Smooth muscle cell (in vitro differentiated cells): ENCODE results near the gene SLC25A53. TPM values are rescaled to one million over a fixed set of nuclear protein-coding genes. Genes with fewer than 3 reads are reported as not detected.
A peak's percentile ranks its signal among the peaks of the same experiment; 100 is the strongest.

Source experiments
- DNase-seq: peaks from one replicate; lab custom pipeline; 2025; ENCODE audit not compliant: unreplicated experiment; lab: John Stamatoyannopoulos, UW
- H2AFZ ChIP-seq: fragments of 200-600 bp; sonication (generic); 2 replicates; pipeline ENCODE4 v1.6.0; 2016; ENCODE audit warnings: antibody characterized with exemption, low read depth, mild to moderate bottlenecking
- H3F3A ChIP-seq: fragments of 200-600 bp; sonication (generic); 2 replicates; pipeline ENCODE4 v1.6.0; 2017; ENCODE audit warnings: antibody characterized with exemption, low read depth
- H3K27ac ChIP-seq: fragments of 200-600 bp; sonication (generic); 2 replicates; pipeline ENCODE4 v1.5.1; 2016; ENCODE audit warnings: low read depth, mild to moderate bottlenecking
- H3K27me3 ChIP-seq: fragments of 200-600 bp; sonication (generic); 2 replicates; pipeline ENCODE4 v1.6.1; 2016; ENCODE audit warnings: low read depth, mild to moderate bottlenecking
- H3K36me3 ChIP-seq: fragments of 200-600 bp; sonication (generic); 2 replicates; pipeline ENCODE4 v1.5.1; 2016; ENCODE audit warnings: low read depth
- H3K4me1 ChIP-seq: fragments of 200-600 bp; sonication (generic); 2 replicates; pipeline ENCODE4 v1.5.1; 2016; ENCODE audit warnings: low read depth
- H3K4me2 ChIP-seq: fragments of 200-600 bp; sonication (generic); 2 replicates; pipeline ENCODE4 v1.6.0; 2016; ENCODE audit warnings: mild to moderate bottlenecking
- H3K4me3 ChIP-seq: fragments of 200-600 bp; sonication (generic); 2 replicates; pipeline ENCODE4 v1.5.1; 2016; ENCODE audit warnings: mild to moderate bottlenecking
- H3K79me2 ChIP-seq: fragments of 200-600 bp; sonication (generic); 2 replicates; pipeline ENCODE4 v1.6.0; 2016; ENCODE audit warnings: low read depth, mild to moderate bottlenecking
- H3K9ac ChIP-seq: fragments of 200-600 bp; sonication (generic); 2 replicates; pipeline ENCODE4 v1.6.0; 2016; ENCODE audit warnings: low read depth
- H3K9me3 ChIP-seq: fragments of 200-600 bp; sonication (generic); replicated peaks from 2 replicates; pipeline ENCODE4 v1.5.1; 2016; ENCODE audit warnings: low read depth
- H4K20me1 ChIP-seq: fragments of 200-600 bp; sonication (generic); 2 replicates; pipeline ENCODE4 v1.6.0; 2016; ENCODE audit warnings: low read depth
- CTCF ChIP-seq: fragments of 200-600 bp; sonication (generic); IDR thresholded peaks from 2 replicates; pipeline ENCODE4 v1.5.1; 2017; ENCODE audit warnings: borderline replicate concordance, mild to moderate bottlenecking, antibody characterized with exemption; ENCODE audit not compliant: insufficient read depth, poor library complexity, severe bottlenecking
- WGBS: methylation state at CpG from one replicate; pipeline ENCODE4 v1.1.7; 2016; ENCODE audit warnings: low lambda C conversion rate; 5-methylcytosine and 5-hydroxymethylcytosine counted together
- polyA plus RNA-seq: library from polyadenylated mRNA; unstranded; fragments of >200 nt; fragmentation: Nextera tagmentation; extraction: Ambion mirVana; gene quantifications from 2 replicates; pipeline ENCODE4 v1.2.1, GENCODE V29; 2016
- total RNA-seq: library from RNA; depleted of rRNA; stranded (reverse); fragments of >200 nt; gene quantifications from 2 replicates; pipeline ENCODE4 v1.2.3, GENCODE V29; 2014

SLC25A53 gene
- total and polyA plus RNA-seq, 2 experiments from 2014 or later = 0.18 to 3.4 TPM

GRCh38 chrX:104136241-104137019, 20.4 kb downstream of the SLC25A53 start:
- Histone ChIP-seq H3K36me3 (no peaks in the 10 kb centered on the region), H3F3A (no peaks in the 10 kb centered on the region), H3K27me3 (no peaks in the 10 kb centered on the region), H3K9ac (no peak overlapping the region), H3K4me2 (peak overlapping the region; percentile 85), H3K9me3 (no peaks in the 10 kb centered on the region), H3K4me1 (no peaks in the 10 kb centered on the region), H2AFZ (peak overlapping the region; percentile 93), H3K27ac (no peak overlapping the region), H3K4me3 (peak overlapping the region; percentile 64), H4K20me1 (no peaks in the 10 kb centered on the region), H3K79me2 (no peaks in the 10 kb centered on the region)
- peak; percentile 1 for DNase-seq
- peak; percentile 64 for TF ChIP-seq CTCF
- WGBS = 47% methylated on average over 10 of the region's 10 CpGs

GRCh38 chrX:104135677-104136076, 21.1 kb downstream of the SLC25A53 start:
- H3K4me3 ChIP-seq = peak overlapping the region; percentile 64
- DNase-seq = no peak
- H3K27ac ChIP-seq = no peak overlapping the region
- no peak for TF ChIP-seq CTCF
- H4K20me1 ChIP-seq = no peaks in the 10 kb centered on the region
- H3K36me3 ChIP-seq = no peaks in the 10 kb centered on the region
- no peak overlapping the region for H3K9ac ChIP-seq
- no peaks in the 10 kb centered on the region for H3K79me2 ChIP-seq
- H3F3A ChIP-seq = no peaks in the 10 kb centered on the region
- no peaks in the 10 kb centered on the region for H3K9me3 ChIP-seq
- no peak overlapping the region for H2AFZ ChIP-seq
- H3K27me3 ChIP-seq = no peaks in the 10 kb centered on the region
- peak overlapping the region; percentile 85 for H3K4me2 ChIP-seq
- H3K4me1 ChIP-seq = no peaks in the 10 kb centered on the region
- WGBS = 69% methylated on average over 1 of the region's 1 CpG

GRCh38 chrX:104134583-104135261, 22.1 kb downstream of the SLC25A53 start:
- 60% methylated on average over 5 of the region's 5 CpGs for WGBS

More at GRCh38 chrX:104134583-104135261, 22.1 kb downstream of the SLC25A53 start:
- Histone ChIP-seq H3K36me3 (no peaks in the 10 kb centered on the region), H2AFZ (no peak overlapping the region), H3K27me3 (no peaks in the 10 kb centered on the region), H4K20me1 (no peaks in the 10 kb centered on the region), H3K4me1 (no peaks in the 10 kb centered on the region), H3K9ac (no peak overlapping the region), H3F3A (no peaks in the 10 kb centered on the region), H3K27ac (no peak overlapping the region), H3K9me3 (no peaks in the 10 kb centered on the region), H3K4me2 (no peak overlapping the region), H3K79me2 (no peaks in the 10 kb centered on the region), H3K4me3 (no peak overlapping the region)
- DNase-seq = no peak
- no peak for TF ChIP-seq CTCF
